Measurements from ENCODE around the gene DNAJB5.

- TF ChIP-seq CTCF (IDR thresholded peaks at IDR 0.05) (no peak), POLR2A (IDR thresholded peaks at IDR 0.05) (no peak)
Observed at GRCh38 chr9:34989946-34990635, 546 bp downstream of the DNAJB5 start.
